ENCODE data around the gene ARRDC4. TPM values are rescaled to one million over a fixed set of nuclear protein-coding genes. Genes with fewer than 3 reads are reported as not detected.
A peak's percentile ranks its signal among the peaks of the same experiment; 100 is the strongest.

The ARRDC4 gene, protein sequence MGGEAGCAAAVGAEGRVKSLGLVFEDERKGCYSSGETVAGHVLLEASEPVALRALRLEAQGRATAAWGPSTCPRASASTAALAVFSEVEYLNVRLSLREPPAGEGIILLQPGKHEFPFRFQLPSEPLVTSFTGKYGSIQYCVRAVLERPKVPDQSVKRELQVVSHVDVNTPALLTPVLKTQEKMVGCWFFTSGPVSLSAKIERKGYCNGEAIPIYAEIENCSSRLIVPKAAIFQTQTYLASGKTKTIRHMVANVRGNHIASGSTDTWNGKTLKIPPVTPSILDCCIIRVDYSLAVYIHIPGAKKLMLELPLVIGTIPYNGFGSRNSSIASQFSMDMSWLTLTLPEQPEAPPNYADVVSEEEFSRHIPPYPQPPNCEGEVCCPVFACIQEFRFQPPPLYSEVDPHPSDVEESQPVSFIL
- 11.1 and 12.5 TPM in 2 replicates for polyA plus RNA-seq (2014; cell fraction: cytosol; rRNA removed)
- 7.2 and 10.8 TPM in 2 replicates for polyA plus RNA-seq (2014; cell fraction: nucleus; rRNA removed)

DNA sequence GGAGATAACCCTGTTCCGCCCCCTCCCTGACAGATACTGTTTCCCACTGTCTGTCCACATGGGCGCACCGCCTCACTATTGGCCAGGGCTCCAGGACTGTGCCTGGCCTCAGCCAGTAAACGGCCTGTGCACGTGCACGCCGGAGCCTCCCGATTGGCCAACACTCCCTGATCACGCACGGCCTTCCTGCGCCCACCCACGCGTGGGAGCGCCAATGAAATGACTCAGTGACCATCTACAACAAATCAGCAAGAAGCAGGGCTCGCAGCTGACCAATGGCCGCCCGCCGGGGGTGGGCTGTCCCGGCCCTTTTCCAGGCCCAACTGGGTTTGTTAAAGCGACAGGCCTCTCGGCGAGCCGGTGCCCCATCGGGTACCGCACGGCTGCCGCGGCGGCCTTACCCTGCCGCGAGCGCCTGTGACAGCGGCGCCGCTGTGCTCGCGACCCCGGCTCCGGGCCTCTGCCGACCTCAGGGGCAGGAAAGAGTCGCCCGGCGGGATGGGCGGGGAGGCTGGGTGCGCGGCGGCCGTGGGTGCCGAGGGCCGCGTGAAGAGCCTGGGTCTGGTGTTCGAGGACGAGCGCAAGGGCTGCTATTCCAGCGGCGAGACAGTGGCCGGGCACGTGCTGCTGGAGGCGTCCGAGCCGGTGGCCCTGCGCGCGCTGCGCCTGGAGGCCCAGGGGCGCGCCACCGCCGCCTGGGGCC is at the start of gene ARRDC4:
ARRDC4 (plus strand) TSS at position 340 of the 703 bp plus-strand sequence; CDS start at position 499, 159 bp downstream.
- DNase-seq (ENCODE audit: low spot score), result peak; percentile 100

DNA sequence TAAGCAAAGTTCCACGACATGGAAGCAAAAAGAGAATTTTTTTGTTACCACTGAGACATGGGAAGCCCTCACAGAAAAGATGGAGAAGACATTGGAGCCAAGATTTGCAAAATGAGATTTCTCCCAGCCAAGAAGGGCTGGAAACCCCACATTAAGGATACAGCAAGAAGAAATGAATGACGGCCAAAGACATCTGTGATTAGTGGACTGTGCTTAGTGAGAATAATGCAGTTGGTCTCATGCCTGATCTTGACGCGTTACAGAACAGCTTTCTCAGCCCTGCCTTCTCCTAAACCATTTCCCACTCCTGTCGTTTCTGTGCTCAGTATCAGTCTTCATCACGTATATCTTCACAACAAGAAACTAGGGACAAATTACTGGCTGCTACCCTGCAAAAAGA is 45.8 kb upstream of the ARRDC4 start:
- DNase-seq (ENCODE audit: low spot score), result no peak

DNA sequence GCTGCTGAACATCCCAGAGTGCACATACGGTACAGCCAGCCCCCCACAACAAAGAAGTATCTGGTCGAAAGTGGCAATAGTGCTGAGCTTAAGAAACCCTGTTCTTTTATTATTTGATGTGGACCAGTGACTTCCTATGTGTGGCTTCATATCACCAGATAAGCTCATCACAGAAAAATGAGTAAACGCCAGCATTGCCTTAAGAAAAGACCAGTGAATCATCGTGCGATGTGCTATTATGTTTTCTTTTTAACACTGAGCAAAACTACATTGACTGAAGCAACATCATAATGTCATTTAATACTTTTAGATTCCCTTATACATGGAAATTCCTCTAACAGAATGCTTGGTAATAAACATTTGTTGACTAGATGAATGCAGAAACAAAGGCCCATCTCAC is 45.2 kb upstream of the ARRDC4 start:
- no peak for DNase-seq (ENCODE audit: low spot score)

DNA sequence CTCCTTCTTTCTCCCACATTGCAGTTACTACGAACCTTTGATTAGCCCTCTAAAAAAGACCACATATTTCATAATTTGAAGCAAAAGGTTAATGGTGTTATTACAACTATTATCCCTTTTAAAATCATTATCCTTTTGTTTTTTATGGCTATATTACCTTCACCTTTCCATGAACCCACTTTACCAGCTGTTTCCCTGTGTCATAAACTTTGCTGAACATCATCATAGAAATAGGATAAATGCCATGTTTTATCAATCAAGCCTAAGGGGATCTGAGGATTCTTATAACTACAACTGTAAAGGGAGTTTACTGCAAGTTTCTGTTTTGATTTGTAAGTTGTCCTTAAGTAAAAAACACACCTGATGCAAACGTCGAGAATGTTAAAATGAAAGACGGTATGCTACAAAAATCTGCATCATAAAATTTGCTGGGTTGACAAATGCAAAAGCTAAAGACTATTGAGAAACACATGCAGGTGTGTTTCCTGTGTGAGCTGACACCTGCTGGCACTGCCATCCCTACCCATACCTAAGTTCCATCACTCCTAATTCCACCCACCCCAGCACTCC is 39.1 kb upstream of the ARRDC4 start:
- no peak for DNase-seq (ENCODE audit: low spot score)

DNA sequence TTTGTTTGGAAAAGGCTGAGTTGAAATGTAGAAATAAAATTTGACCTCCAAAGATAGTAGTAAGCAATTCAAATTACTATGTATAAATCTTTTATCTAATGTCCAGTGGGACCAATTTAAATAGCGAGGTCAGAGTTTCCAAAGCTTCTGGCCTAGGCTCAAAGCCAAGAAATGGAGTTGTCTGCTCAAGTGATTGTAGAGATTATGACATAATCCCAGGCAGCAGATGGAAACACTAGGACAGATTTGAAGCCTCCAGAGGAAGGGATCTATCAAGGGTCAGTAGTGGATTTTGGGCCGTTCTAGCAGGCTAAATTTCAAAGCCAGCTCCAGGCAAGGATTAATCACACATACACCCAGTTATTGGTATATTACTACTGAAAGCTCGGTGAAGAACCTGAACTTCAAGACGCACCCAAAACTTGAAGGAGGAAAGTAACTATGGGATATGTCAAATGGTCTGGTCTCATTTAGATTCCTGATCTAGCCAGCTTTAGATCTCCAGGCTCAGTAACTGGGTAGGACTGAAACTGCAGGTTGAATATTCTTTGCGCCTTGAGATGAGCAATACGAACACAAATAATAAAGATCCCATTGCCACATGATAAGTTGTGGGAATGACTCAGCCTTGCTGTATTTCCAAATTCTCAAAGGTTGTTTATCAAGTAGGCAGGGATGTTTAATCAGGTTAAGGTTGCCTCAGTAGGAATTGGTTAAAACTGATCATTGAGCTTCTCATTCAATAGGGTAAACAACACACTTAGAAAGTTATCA is 30.9 kb upstream of the ARRDC4 start:
- no peak for DNase-seq (ENCODE audit: low spot score)

DNA sequence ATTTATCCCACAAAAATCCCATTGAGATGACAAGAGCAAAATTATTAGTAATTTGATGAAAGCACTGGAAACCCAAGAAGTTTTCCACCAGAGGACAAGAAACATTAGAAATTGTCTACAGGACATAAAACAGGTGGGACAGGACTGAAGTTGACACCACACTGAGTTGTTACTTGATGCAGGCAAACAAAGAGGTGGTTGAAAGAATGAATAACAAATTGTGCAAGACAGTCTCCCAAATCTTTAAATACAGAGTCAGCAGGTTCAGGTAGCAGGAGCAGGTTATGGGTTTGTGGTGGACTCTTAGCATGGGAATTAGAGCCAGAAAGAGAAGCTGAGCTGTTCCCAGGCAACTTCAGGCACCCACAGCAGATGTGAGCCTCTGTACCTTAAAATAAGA is 30.3 kb upstream of the ARRDC4 start:
- no peak for DNase-seq (ENCODE audit: low spot score)

DNA sequence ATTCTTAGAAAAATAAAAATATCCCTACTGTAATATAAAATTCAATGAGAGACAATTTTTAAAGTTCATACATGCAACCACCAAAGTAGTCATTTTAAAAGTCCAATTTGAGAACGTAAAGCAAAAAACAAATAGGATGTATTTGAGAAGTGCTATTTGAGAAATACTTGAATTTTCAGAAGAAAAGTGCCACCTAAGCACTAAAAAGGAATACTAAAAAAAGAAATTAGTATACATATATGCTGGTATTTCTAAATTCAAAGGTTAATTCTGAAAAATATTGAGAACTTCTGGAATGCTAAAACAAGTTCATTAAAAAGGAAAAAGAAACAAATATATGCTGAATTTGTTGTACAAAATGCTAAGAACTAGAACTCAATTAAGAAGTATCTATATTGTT is 29.2 kb upstream of the ARRDC4 start:
- DNase-seq (ENCODE audit: low spot score), result no peak

DNA sequence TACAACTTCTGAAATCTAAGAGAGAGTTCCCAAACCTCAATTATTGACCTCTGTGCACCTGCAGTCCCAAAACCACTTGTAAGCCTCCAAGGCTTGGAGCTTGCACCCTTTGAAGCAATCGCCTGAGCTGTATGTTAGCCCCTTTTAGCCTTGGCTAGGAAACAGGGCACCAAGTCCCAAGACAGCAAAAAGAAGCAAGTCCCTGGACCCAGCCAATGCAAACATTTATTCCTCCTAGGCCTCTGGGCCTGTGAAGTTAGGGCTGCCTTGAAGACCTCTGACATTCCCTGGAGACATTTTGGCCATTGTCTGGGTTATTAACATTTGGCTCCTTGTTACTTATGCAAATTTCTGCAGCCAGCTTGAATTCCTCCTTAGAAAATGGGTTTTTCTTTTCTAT is 26.9 kb upstream of the ARRDC4 start:
- DNase-seq (ENCODE audit: low spot score), result no peak

DNA sequence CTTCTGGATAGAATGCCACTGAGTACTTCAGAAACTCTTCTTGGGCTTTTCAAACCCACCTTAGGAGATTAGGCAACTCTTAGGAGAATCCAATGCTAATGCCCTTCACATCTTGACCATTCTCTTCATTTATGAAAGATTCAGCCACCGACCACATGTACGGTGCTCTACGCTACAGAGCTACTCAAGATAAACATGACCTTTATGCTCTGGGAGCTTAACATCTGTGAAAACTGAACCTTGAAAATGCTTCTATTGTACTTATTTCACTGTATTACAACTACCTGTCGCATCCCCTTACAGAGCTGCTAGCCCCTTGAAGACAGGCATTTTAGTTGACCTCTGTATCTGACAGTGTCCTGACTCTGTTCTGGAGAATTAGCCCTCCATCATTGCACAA is 19.5 kb upstream of the ARRDC4 start:
- no peak for DNase-seq (ENCODE audit: low spot score)

DNA sequence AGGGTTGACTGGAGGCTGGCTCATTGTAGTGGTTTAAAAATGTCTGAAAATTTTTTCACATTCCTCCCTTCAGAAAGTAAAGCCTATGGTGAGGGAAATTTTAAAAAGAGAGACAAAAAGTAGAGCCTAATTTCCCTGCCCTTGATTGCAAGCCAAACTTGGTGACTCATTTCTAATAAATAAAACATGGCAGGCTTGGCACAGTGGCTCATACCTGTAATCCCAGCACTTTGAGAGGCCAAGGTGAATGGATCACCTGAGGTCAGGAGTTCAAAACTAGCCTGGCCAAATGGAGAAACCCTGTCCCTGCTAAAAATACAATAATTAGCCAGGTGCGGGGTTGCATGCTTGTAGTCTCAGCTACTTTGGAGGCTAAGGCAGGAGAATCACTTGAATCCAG is 18.9 kb upstream of the ARRDC4 start:
- no peak for DNase-seq (ENCODE audit: low spot score)

DNA sequence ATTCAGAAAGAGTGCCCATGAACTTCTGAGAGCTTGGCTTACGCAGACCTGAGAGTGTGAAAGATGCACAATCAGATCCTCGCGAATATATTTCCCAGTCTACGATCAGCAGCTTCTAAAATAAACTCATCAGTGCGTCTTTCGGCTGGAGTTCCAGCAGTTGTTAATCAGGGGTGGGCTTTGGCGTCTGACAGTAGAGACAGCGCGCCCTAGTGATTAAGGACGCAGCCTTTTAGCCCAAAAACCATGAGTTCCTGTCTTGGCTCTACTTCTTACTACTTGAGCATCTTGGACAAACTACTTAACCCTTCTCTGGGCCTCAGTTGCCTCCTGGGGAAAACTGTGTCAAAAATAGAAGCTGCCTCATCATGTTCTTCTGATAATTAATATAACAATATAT is 15.8 kb upstream of the ARRDC4 start:
- DNase-seq (ENCODE audit: low spot score), result no peak

DNA sequence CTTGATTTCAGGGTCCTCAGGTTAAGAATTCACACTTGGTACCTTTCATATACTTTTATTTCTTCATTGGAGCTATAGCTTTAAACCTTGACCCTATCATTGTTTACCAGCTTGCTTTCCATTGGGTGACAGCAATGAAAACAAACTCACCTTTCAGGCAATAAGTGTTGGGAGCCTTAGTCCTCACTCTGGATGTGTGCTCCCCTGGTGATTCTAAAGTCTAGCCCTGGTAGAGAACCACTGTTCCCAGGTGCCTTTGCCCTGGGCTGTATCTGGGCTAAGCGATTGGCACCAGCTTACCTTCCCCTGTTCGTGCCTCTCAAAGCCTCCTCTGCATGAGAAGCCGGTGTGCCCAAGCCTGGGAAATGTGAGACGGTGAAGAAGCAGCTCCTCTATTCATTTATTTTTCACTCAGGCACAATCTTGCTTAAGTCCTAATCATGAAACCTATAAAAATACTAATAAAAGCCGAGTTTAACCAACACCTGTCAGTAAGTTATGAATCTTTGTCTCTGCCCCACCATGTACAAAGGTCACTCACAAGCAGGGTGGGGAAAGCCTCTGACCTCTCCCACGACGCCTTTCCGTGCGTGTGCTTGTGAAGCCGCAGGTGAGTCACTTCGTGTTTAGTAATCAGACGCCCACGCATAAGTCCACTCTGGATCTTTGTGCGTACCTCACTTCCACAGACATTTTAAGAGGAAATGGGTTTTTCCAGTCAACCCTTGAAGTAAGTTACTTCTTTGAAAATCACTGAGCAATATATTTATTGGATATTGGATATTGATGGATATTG is 12.8 kb upstream of the ARRDC4 start:
- DNase-seq (ENCODE audit: low spot score), result no peak

DNA sequence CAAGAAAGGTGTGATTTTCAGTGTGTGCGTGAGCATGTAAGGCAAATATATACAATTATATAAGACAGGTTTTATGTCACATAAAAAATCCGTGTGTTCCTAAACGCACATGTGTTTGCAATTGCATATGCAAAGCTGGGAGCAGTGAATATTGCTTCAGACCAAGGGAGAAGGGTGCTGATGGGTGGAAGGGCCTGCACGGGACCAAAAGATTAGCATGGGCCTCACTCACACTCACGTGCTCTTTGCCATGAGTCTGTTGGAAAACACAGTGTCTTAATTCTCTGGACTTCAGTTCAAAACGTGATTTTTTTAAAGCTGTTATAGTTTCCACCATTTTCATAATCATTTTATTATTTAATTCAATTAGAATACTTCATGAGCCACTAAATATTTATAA is 7.2 kb upstream of the ARRDC4 start:
- no peak for DNase-seq (ENCODE audit: low spot score)

DNA sequence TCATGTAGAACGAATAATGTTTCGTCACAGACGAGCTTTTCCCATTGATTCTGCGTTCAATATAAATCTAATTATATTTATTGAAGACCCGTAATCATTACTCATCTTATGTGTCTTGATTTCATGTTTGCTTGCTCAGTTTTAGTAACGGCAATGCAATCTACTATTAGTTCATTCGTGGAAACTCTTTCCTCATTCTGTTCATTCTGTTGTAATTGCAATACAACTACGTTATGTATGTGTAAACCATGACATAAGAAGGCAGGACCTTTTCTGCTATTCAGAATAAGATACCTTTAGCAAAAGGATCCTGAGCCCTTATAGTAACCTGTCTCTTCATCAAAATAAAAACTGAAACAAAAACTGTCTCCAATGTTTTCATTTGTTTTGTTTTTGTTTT is 6.8 kb upstream of the ARRDC4 start:
- no peak for DNase-seq (ENCODE audit: low spot score)

DNA sequence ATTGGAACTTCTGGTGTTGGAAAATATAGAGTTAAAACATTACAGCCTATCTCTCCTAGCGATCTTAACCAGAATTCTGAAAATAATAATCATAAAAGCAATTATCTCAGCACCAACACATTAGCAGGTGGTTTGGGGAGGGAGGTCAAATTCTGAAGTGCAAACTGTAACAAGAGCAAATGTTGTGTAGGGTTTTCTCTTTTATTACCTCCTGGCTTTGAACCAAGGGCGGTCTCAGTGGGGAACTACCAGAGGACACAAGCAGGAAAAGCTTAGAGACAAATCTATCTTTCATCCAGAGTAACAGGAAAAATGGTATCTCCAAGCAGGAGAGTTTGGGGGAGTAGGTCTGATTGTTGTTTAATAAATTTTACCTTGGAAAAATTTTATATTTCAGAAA is 5.5 kb upstream of the ARRDC4 start:
- DNase-seq (ENCODE audit: low spot score), result no peak

DNA sequence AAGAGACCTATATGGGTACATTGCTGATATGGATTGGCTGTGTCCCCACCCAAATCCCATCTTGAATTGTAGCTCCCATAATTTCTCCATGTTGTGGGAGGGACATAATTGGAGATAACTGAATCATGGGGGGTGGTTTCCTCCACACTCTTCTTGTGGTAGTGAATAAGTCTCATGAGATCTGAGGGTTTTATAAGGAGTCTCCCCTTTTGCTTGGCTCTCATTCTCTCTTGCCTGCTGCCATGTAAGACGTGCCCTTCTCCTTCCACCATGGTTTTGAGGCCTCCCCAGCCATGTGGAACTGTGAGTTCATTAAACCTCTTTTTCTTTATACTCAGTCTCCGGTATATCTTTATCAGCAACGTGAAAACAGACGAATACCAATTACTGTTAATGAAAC is 5.0 kb upstream of the ARRDC4 start:
- no peak for DNase-seq (ENCODE audit: low spot score)

DNA sequence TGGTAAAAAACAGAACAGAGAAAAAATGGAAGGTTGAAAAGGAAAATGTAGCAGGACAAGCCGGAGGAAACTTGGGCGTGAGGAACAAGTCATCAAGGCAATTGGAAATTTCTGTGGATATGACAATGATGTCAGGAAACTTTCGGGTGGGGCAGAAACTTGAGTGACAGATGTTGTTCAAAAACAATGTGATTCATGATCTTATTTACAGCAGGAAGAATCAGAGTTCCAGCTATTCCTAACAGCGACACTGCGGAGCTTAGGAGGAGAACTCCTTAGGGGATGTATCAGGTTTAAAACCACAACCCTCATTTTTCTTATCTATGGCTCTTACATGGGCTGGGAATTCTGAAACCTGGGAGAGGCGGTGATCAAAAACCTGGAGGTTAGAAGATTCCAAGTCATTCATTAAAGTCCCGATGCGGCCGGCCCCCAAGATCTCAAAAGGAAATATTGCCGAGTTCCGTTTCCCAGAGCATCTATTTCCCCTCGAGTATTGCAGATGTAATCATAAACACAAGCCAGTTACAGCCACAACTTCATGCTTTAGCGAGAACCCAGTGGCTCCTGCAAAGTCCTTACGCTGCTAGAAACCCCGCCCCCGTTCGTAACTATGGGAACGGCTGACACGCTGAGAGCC is 659 bp upstream of the ARRDC4 start:
- DNase-seq (ENCODE audit: low spot score), result no peak

DNA sequence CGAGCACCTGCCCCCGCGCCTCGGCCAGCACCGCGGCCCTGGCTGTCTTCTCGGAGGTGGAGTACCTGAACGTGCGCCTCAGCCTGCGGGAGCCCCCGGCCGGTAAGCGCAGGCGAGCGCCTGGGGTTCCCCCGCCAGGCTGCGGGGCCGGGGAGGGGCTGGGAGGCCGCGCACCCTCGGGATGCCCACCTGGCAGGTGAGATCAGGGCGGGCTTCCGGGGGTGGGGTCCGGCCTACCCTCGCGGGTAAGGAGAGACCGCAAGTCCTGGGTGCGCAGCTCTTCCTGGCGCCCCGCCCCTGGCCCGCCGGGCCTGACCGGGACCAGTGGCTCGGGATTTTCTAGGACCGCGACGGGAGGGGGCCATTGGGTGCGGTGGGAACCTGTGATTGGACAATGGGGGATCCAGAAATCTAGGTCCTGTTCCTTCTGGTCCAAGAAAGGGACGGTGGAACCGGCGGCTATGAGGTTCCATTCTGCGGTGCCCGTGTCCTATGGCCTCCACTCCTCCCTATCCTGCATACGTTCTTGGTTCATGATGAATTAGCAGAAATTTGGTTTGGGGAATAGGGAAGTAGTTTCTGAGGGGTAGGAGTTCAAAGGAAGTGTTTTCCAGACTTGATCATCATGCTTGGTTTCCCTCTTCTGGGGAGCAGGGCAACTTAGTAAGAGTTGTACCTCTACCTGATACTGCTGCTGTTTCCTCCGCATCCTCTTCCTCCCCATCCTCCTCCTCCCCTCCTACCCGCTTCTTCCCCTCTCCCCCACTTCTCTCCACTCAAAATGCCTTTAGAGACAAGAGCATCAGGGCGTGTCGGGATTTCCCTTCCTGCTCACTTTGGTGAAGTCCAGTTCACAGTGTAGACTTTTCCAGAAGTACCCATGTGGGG is 808 bp downstream of the ARRDC4 start:
- DNase-seq (ENCODE audit: low spot score), result no peak

DNA sequence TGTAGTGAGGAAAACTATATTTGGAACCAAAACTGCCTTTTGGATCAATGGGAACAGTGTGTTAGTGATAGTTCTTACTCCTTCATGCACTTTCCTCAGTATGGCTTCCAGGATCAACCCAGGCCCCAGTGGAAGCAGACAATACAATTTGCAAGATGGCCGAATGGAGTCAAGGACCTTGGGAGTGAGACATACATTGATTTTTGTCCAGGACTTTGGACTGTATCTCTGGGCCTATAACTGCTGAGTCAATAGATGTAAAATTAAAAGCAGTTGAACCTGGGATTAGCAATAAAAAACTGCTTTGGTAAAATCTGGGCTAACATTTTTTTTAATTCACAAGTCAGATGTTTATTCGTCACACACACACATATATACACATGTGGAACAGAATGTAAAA is 1.8 kb downstream of the ARRDC4 start:
- no peak for DNase-seq (ENCODE audit: low spot score)

DNA sequence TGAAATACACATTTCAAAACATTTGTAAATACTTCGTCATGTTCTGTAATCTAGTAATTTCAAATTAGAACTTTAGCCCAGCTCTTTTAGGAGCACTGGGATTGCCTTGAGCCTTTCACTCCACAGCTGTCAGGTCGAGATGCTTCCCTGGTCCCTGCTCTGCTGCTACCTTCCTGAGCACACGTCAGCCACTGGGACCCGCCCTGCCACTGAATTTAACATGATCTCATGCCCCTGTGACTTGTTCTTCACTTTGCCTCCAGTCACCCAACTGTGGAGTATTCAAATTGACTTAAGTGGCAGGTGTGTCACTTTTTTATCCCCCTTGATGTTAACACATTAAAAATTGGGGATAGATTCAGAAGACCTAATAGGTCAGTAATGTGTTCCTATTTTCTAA is 3.3 kb downstream of the ARRDC4 start:
- no peak for DNase-seq (ENCODE audit: low spot score)
